ENCODE results near the gene PLAC9.

The PLAC9 gene

GRCh38 chr10:80168679-80169380 is 36.3 kb downstream of the PLAC9 start:
- TF ChIP-seq CTCF (IDR thresholded peaks at IDR 0.05; ENCODE audit: low read depth, low read length, poor library complexity, severe bottlenecking) (peak; percentile 70), EZH2phosphoT487 (IDR thresholded peaks at IDR 0.05; ENCODE audit: borderline replicate concordance, low read length) (no peak)
- H3K79me2 ChIP-seq (ENCODE audit: control insufficient read depth, low read length): no peaks in the 10 kb centered on the region
- H3F3A ChIP-seq (ENCODE audit: control insufficient read depth, insufficient read depth): no peaks in the 10 kb centered on the region
- H3K4me1 ChIP-seq (ENCODE audit: control insufficient read depth, low read length): 0 out of 2 replicates have a peak, but pooled peaks cover 4% of the 10 kb centered on the region
- no peak overlapping the region for H3K4me3 ChIP-seq (ENCODE audit: low read length)
- H3K27ac ChIP-seq (ENCODE audit: low read depth, low read length): no peak overlapping the region
- H4K20me1 ChIP-seq (ENCODE audit: control insufficient read depth, insufficient read depth, low read depth, low read length): peaks cover 3% of the 10 kb centered on the region; the same call in 1 of the 2 replicates
- no peaks in the 10 kb centered on the region for H3K9me3 ChIP-seq (ENCODE audit: control insufficient read depth, insufficient read depth, low read length)
- H3K27me3 ChIP-seq (ENCODE audit: control insufficient read depth, low read length): no peaks in the 10 kb centered on the region
- no peak overlapping the region for H3K4me2 ChIP-seq (ENCODE audit: low read length)
- H3K36me3 ChIP-seq (ENCODE audit: control insufficient read depth, low read length): peaks cover 19% of the 10 kb centered on the region
- no peaks in the 10 kb centered on the region for H3K9me2 ChIP-seq (replicated peaks; ENCODE audit: control insufficient read depth, low read length)

GRCh38 chr10:80170026-80170425 is 37.5 kb downstream of the PLAC9 start:
- TF ChIP-seq EZH2phosphoT487 (IDR thresholded peaks at IDR 0.05; ENCODE audit: borderline replicate concordance, low read length) (no peak), CTCF (IDR thresholded peaks at IDR 0.05; ENCODE audit: low read depth, low read length, poor library complexity, severe bottlenecking) (no peak)
- Histone ChIP-seq H3K79me2 (ENCODE audit: control insufficient read depth, low read length) (no peaks in the 10 kb centered on the region), H3K27ac (ENCODE audit: low read depth, low read length) (no peak overlapping the region)

GRCh38 chr10:80170641-80171040 is 38.1 kb downstream of the PLAC9 start:
- Histone ChIP-seq H3K36me3 (ENCODE audit: control insufficient read depth, low read length) (peaks cover 3% of the 10 kb centered on the region), H3K27ac (ENCODE audit: low read depth, low read length) (no peak overlapping the region)
- TF ChIP-seq CTCF (IDR thresholded peaks at IDR 0.05; ENCODE audit: low read depth, low read length, poor library complexity, severe bottlenecking) (no peak), EZH2phosphoT487 (IDR thresholded peaks at IDR 0.05; ENCODE audit: borderline replicate concordance, low read length) (no peak)

More at GRCh38 chr10:80170026-80170425, 37.5 kb downstream of the PLAC9 start:
- H3K36me3 ChIP-seq (ENCODE audit: control insufficient read depth, low read length): peaks cover 7% of the 10 kb centered on the region
- H3K9me3 ChIP-seq (ENCODE audit: control insufficient read depth, insufficient read depth, low read length): no peaks in the 10 kb centered on the region
- no peak overlapping the region for H3K4me3 ChIP-seq (ENCODE audit: low read length)
- H4K20me1 ChIP-seq (ENCODE audit: control insufficient read depth, insufficient read depth, low read depth, low read length): peaks cover 3% of the 10 kb centered on the region; the same call in 1 of the 2 replicates
- H3K27me3 ChIP-seq (ENCODE audit: control insufficient read depth, low read length): no peaks in the 10 kb centered on the region
- H3K9me2 ChIP-seq (replicated peaks; ENCODE audit: control insufficient read depth, low read length): no peaks in the 10 kb centered on the region
- 0 out of 2 replicates have a peak, but pooled peaks cover 6% of the 10 kb centered on the region for H3K4me1 ChIP-seq (ENCODE audit: control insufficient read depth, low read length)
- H3K4me2 ChIP-seq (ENCODE audit: low read length): no peak overlapping the region
- H3F3A ChIP-seq (ENCODE audit: control insufficient read depth, insufficient read depth): no peaks in the 10 kb centered on the region

More at GRCh38 chr10:80170641-80171040, 38.1 kb downstream of the PLAC9 start:
- no peaks in the 10 kb centered on the region for H3K9me2 ChIP-seq (replicated peaks; ENCODE audit: control insufficient read depth, low read length)
- H3K79me2 ChIP-seq (ENCODE audit: control insufficient read depth, low read length): no peaks in the 10 kb centered on the region
- H3K4me2 ChIP-seq (ENCODE audit: low read length): no peak overlapping the region
- H3K27me3 ChIP-seq (ENCODE audit: control insufficient read depth, low read length): no peaks in the 10 kb centered on the region
- H3K9me3 ChIP-seq (ENCODE audit: control insufficient read depth, insufficient read depth, low read length): no peaks in the 10 kb centered on the region
- H3K4me1 ChIP-seq (ENCODE audit: control insufficient read depth, low read length): 0 out of 2 replicates have a peak, but pooled peaks cover 6% of the 10 kb centered on the region
- no peaks in the 10 kb centered on the region for H3F3A ChIP-seq (ENCODE audit: control insufficient read depth, insufficient read depth)
- H4K20me1 ChIP-seq (ENCODE audit: control insufficient read depth, insufficient read depth, low read depth, low read length): peaks cover 3% of the 10 kb centered on the region; the same call in 1 of the 2 replicates
- no peak overlapping the region for H3K4me3 ChIP-seq (ENCODE audit: low read length)
